B cell (primary cell): Measurements from ENCODE around the gene OR2B6.

Experiments
- CTCF ChIP-seq: fragments of 200-600 bp; IDR thresholded peaks from one replicate; pipeline ENCODE4 v1.8.0; 2022; ENCODE audit warnings: antibody characterized with exemption, mild to moderate bottlenecking
- EZH2 ChIP-seq: IDR thresholded peaks from 2 replicates; pipeline ENCODE4 v1.6.1; 2012; ENCODE audit warnings: borderline replicate concordance, low read depth, mild to moderate bottlenecking, moderate library complexity, low read length; ENCODE audit not compliant: insufficient read depth, poor library complexity, severe bottlenecking

DNA sequence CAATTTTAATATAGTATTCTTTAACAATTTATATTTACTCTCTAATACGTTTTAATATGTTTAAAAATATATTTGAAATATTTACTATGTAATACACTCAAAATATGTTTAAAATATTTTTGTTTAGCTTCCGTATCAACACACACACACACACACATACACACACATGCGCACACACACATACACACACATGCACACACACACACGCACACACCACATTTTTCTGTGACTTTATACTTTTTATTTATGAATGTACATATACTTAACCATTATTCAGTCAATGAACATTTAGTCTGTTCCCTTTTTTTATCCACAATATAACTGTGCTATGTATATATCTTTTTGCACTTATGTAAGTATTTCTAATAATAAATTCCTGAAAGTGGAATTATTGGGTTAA is 15.7 kb downstream of the OR2B6 start:
- no peak for TF ChIP-seq EZH2
- no peak for TF ChIP-seq CTCF
